Upper lobe of left lung (tissue), 6 donors: ENCODE data around the gene GPATCH11. TPM values are rescaled to one million over a fixed set of nuclear protein-coding genes. Genes with fewer than 3 reads are reported as not detected.
A peak's percentile ranks its signal among the peaks of the same experiment; 100 is the strongest.

Experiments used
- ATAC-seq, 2 donors: fragments of 200-7000 bp; cut with Tn5 transposase; one replicate each; pipeline ENCODE4 v1.9.1; 2022; ENCODE audit warnings: mild to moderate bottlenecking in 2 of 2, moderate library complexity in 2 of 2; ENCODE audit not compliant: low FRiP score in 2 of 2
- DNase-seq, 2 donors: peaks; one replicate each; pipeline ENCODE4 v3.0.0-alpha.2; 2019 to 2020
- H3K27ac ChIP-seq, 4 donors: fragments of 200-600 bp; sonication (generic); one replicate each; pipeline ENCODE4 v1.5.1; 2016 to 2019
- H3K27me3 ChIP-seq, 4 donors: fragments of 200-600 bp; sonication (generic); one replicate each; pipeline ENCODE4 v1.5.1; 2017 to 2019
- H3K36me3 ChIP-seq, 4 donors: fragments of 200-600 bp; sonication (generic); one replicate each; pipeline ENCODE4 v1.5.1; 2016 to 2019
- H3K4me1 ChIP-seq, 4 donors: fragments of 200-600 bp; sonication (generic); one replicate each; pipeline ENCODE4 v1.5.1; 2018 to 2019
- H3K4me3 ChIP-seq, 4 donors: fragments of 200-600 bp; sonication (generic); one replicate each; pipeline ENCODE4 v1.5.1; 2017 to 2019; ENCODE audit warnings: mild to moderate bottlenecking in 2 of 4, moderate library complexity in 1 of 4
- H3K9me3 ChIP-seq, 4 donors: fragments of 200-600 bp; sonication (generic); one replicate each; pipeline ENCODE4 v1.5.1; 2018 to 2019
- EP300 ChIP-seq, 4 donors: sonication (generic); formaldehyde crosslinking; IDR thresholded peaks; one replicate each; pipeline ENCODE4 v1.5.1; 2017; ENCODE audit warnings: antibody characterized with exemption in 4 of 4, control low read depth in 2 of 4
- POLR2A ChIP-seq, 4 donors: fragments of 450-650 bp; IDR thresholded peaks; one replicate each; pipeline ENCODE4 v1.5.1; 2016 to 2017; ENCODE audit warnings: antibody characterized with exemption in 4 of 4, mild to moderate bottlenecking in 2 of 4
- POLR2AphosphoS5 ChIP-seq, 2 donors: sonication (generic); formaldehyde crosslinking; IDR thresholded peaks; one replicate each; pipeline ENCODE4 v1.5.1; 2017; ENCODE audit warnings: antibody characterized with exemption in 2 of 2
- WGBS, 2 donors: methylation state at CpG; one replicate each; pipeline ENCODE4 v1.1.5; 2017 to 2018; 5-methylcytosine and 5-hydroxymethylcytosine counted together
- total RNA-seq, 6 donors: library from RNA; depleted of rRNA in 4 of 6; stranded (reverse); fragments of >200 nt in 4 of 6; gene quantifications; one replicate each; pipeline versions ENCODE4 v1.1.0 to v1.2.1, GENCODE V29; 2016 to 2021
- TF ChIP-seq, protein P1 (sequence below), 6 experiments: fragments of 450-650 bp in 4 of 6; fragments of 200-600 bp in 2 of 6; sonication (generic) in 2 of 6; IDR thresholded peaks; one replicate each; pipeline ENCODE4 v1.5.1; 2016 to 2019; ENCODE audit warnings: antibody characterized with exemption in 6 of 6
- donor health status: DM: no; HTN: no; CAD: no; lungs with moderate emphysema.
- donor health status: DM: no; HTN: yes; CAD: no; lungs with severe emphysema.

Gene GPATCH11
- 10 to 100 TPM in 2 of 6 donors, 1 to 10 TPM in 4; 3.9 to 11.6 (median 8.3) TPM for total RNA-seq

DNA sequence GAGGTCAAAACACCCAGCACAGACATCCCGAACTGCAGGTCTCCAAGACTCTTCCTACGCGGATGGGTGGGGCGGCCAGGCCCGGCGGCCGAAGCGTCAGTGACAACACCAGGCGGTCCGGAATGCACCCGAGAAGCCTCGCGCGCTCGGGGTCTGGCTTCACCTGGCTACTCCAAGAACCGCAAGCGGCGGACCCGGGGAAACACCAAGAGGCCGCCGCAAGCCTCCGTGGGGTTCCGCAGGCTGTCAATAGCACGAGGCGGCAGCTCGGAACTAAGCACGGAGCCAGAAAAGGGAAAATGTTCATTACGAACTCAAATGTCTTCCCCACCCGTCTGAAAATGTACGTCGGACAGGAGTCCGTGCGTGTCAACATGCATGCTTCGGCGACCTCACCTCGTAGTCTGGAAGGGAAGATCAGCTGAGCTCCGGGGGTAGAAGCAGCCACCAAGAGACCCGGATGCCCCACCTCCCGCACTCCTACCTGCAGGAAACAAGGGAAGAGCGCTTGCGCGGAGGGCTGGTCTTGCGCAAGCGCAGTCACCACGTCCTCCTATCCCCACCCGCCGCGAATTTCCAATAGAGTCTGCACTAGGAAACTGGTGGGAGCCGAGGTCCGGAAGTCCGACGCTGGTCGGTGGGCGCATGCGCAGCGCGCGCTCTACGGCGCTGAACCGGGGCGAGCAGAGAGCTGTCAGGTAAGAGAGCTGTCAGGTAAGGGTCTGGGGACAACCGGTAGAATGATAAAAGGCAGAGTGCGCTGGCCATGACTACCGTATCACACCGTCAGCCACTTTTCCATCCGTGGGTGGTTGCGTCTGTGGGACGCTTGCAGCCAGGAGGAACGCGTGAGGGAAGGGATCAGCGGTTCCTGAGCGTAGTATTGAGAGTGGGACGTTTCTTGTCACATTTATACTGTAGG lies at the start of gene GPATCH11, which contains the start of gene HEATR5B:
Gene GPATCH11, plus strand, starts transcription at position 646 of the 922 bp plus-strand sequence. CDS start 3,864 bp downstream, outside the sequence.
Gene HEATR5B, minus strand, starts transcription at position 500 of the 922 bp plus-strand sequence. CDS start 958 bp downstream, outside the sequence.
- 0 to 1% methylated on average over 34 to 64 of the region's 74 CpGs for WGBS, 2 donors
- DNase-seq (peak; percentile 97 to 98), ATAC-seq (peak; percentile 96 to 98)
- Histone ChIP-seq H3K4me3 (peak within 1 kb of the TSS; percentile 64 to 93 (median 74)), H3K4me1 (peaks cover 30 to 51% (median 40%) of the 10 kb centered on the region in 4 donors), H3K36me3 (peaks cover 0 to 14% (median 4%) of the 10 kb centered on the region in 4 donors), H3K9me3 (no peaks in the 10 kb centered on the region), H3K27ac (peak within 1 kb of the TSS; percentile 78 to 84 (median 82)), H3K27me3 (no peaks in the 10 kb centered on the region)
- peak; percentile 29 to 78 for TF ChIP-seq POLR2AphosphoS5 (IDR thresholded peaks at IDR 0.05)
- no peak for TF ChIP-seq EP300 (IDR thresholded peaks at IDR 0.05)
- TF ChIP-seq POLR2A (IDR thresholded peaks at IDR 0.05): peak in 3 of 4 donors; percentile 45 to 78 (median 49)

- 72 to 76% methylated on average over 2 of the region's 2 CpGs for WGBS, 2 donors
- Histone ChIP-seq H3K4me3 (no peak overlapping the region), H3K27me3 (no peaks in the 10 kb centered on the region), H3K27ac (no peak overlapping the region), H3K9me3 (no peaks in the 10 kb centered on the region), H3K4me1 (no peaks in the 10 kb centered on the region), H3K36me3 (peaks cover 4 to 64% (median 24%) of the 10 kb centered on the region in 4 donors)
- ATAC-seq (no peak), DNase-seq (no peak)
- no peak for TF ChIP-seq POLR2A (IDR thresholded peaks at IDR 0.05)
- no peak for TF ChIP-seq EP300 (IDR thresholded peaks at IDR 0.05)
- TF ChIP-seq, protein P1, sequence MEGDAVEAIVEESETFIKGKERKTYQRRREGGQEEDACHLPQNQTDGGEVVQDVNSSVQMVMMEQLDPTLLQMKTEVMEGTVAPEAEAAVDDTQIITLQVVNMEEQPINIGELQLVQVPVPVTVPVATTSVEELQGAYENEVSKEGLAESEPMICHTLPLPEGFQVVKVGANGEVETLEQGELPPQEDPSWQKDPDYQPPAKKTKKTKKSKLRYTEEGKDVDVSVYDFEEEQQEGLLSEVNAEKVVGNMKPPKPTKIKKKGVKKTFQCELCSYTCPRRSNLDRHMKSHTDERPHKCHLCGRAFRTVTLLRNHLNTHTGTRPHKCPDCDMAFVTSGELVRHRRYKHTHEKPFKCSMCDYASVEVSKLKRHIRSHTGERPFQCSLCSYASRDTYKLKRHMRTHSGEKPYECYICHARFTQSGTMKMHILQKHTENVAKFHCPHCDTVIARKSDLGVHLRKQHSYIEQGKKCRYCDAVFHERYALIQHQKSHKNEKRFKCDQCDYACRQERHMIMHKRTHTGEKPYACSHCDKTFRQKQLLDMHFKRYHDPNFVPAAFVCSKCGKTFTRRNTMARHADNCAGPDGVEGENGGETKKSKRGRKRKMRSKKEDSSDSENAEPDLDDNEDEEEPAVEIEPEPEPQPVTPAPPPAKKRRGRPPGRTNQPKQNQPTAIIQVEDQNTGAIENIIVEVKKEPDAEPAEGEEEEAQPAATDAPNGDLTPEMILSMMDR (IDR thresholded peaks at IDR 0.05): no peak
- TF ChIP-seq POLR2AphosphoS5 (IDR thresholded peaks at IDR 0.05): no peak
Observed at GRCh38 chr2:37037771-37038170, 46.5 kb upstream of the GPATCH11 start.

DNA sequence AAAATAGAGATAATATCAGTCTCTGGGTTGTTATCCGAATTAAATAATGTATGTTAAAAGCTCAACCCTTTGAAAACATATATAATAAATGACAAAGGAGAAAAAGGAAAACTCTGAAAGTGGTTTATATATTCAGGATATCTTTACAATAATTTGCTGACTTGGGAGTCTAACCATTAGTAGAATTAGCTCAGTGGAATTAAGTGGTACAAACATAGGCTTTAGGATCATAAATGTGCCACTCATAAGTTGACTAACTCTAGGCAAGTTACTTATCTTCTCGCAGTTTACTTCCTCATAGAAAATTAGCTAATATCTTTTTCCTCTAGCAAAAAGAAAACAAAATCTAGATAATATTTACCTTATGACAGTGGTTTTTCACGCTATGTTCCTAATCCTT lies 44.7 kb upstream of the GPATCH11 start:
- no peak for ATAC-seq
- Histone ChIP-seq H3K27me3 (no peaks in the 10 kb centered on the region), H3K36me3 (peaks cover 4 to 66% (median 24%) of the 10 kb centered on the region in 4 donors), H3K4me3 (no peak overlapping the region), H3K4me1 (no peaks in the 10 kb centered on the region), H3K27ac (no peak overlapping the region), H3K9me3 (no peaks in the 10 kb centered on the region)
- no peak for DNase-seq
- WGBS, 2 donors: 90 to 92% methylated on average over 3 of the region's 3 CpGs
- TF ChIP-seq POLR2A (IDR thresholded peaks at IDR 0.05) (no peak), EP300 (IDR thresholded peaks at IDR 0.05) (no peak), POLR2AphosphoS5 (IDR thresholded peaks at IDR 0.05) (no peak)
- TF ChIP-seq, protein P1 (IDR thresholded peaks at IDR 0.05): no peak

DNA sequence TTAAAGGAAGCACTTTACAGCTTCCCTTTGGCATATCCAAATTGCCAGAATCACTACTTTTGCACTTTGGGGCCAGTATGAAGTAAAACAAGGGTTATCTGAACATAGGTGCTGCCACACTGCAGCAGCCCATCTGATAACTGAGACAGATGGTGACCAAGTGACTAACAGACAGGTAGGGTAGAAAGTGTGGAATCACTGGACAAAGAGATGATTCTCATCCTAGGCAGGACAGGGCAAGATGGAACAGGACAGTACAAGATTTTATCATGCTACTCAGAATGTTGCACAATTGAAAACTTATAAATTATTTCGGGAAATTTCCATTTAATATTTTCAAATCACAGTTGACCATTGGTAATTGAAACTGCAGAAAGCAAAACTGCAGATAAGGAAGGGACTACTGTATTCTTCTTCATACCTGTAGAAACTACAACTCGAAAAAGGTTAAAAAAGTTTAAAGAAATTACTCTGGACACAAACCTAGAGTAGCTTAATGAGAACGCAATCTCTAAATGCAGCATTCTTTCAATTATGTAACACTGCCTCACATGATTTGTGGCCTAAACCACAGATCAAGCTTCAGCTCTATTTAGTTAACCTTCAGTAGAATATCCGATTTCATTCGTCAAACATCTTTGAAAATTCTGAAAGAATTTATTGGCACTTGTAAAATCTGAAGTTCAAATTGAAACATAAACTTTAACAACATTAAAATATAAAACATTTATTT lies 31.6 kb upstream of the GPATCH11 start:
- no peak for ATAC-seq
- Histone ChIP-seq H3K4me1 (no peaks in the 10 kb centered on the region), H3K4me3 (no peak overlapping the region), H3K27me3 (no peaks in the 10 kb centered on the region), H3K9me3 (no peaks in the 10 kb centered on the region), H3K36me3 (peaks cover 8 to 82% (median 29%) of the 10 kb centered on the region in 4 donors), H3K27ac (no peak overlapping the region)
- 78% methylated on average over 5 of the region's 5 CpGs for WGBS, 2 donors
- TF ChIP-seq EP300 (IDR thresholded peaks at IDR 0.05) (no peak), POLR2AphosphoS5 (IDR thresholded peaks at IDR 0.05) (no peak), POLR2A (IDR thresholded peaks at IDR 0.05) (no peak)
- TF ChIP-seq, protein P1 (IDR thresholded peaks at IDR 0.05): no peak
- DNase-seq: no peak

- Histone ChIP-seq H3K27me3 (no peaks in the 10 kb centered on the region), H3K4me1 (no peaks in the 10 kb centered on the region), H3K9me3 (no peaks in the 10 kb centered on the region), H3K4me3 (no peak overlapping the region), H3K36me3 (peaks cover 8 to 98% (median 48%) of the 10 kb centered on the region in 4 donors), H3K27ac (no peak overlapping the region)
- DNase-seq: no peak
- 93 to 95% methylated on average over 3 of the region's 3 CpGs for WGBS, 2 donors
- no peak for ATAC-seq
- no peak for TF ChIP-seq POLR2AphosphoS5 (IDR thresholded peaks at IDR 0.05)
- no peak for TF ChIP-seq EP300 (IDR thresholded peaks at IDR 0.05)
- TF ChIP-seq POLR2A (IDR thresholded peaks at IDR 0.05): no peak
- TF ChIP-seq, protein P1 (IDR thresholded peaks at IDR 0.05): no peak
Observed at GRCh38 chr2:37059841-37060240, 24.5 kb upstream of the GPATCH11 start.
